Caco-2 (cell line): Measurements from ENCODE around the gene ANKLE1. TPM values are rescaled to one million over a fixed set of nuclear protein-coding genes. Genes with fewer than 3 reads are reported as not detected.
A peak's percentile ranks its signal among the peaks of the same experiment; 100 is the strongest.

ENCODE experiments used
- BruUV-seq: library from RNA; stranded (reverse); fragments of 400-500 nt; replicated peaks from 2 replicates; lab custom pipeline; 2021; lab: Mats Ljungman, UMichigan
- CTCF ChIA-PET: fragments of 300-600 bp; sonication (Branson Sonifier 250); formaldehyde crosslinking; loops from one replicate; lab custom pipeline; 2022; ENCODE audit warnings: antibody characterized with exemption; lab: Charles Lee
- POLR2A ChIA-PET: fragments of 300-600 bp; sonication (Branson Sonifier 250); formaldehyde crosslinking; loops from one replicate; lab custom pipeline; 2022; ENCODE audit warnings: antibody characterized with exemption; lab: Charles Lee
- DNase-seq, 2 experiments: peaks; one replicate each; pipeline versions ENCODE4 v3.0.0 to v3.0.0-alpha.2; 2020 to 2022
- H3K27me3 ChIP-seq: replicated peaks from 2 replicates; pipeline ENCODE4 v1.6.0; 2011; ENCODE audit warnings: low read length; ENCODE audit not compliant: control insufficient read depth, insufficient read depth
- H3K36me3 ChIP-seq: 2 replicates; pipeline ENCODE4 v1.5.1; 2011; ENCODE audit warnings: low read length; ENCODE audit not compliant: control insufficient read depth, insufficient read depth
- H3K4me1 ChIP-seq: fragments of 250-450 bp; sonication (Bioruptor Pico); 2 replicates; pipeline ENCODE4 v1.5.1; 2020; ENCODE audit warnings: mild to moderate bottlenecking
- H3K4me3 ChIP-seq: 2 replicates; pipeline ENCODE4 v1.5.1; 2011; ENCODE audit warnings: low read depth, mild to moderate bottlenecking, control low read depth, low read length
- H3K9me3 ChIP-seq: fragments of 250-450 bp; sonication (Bioruptor Pico); 2 replicates; pipeline ENCODE4 v1.5.1; 2020; ENCODE audit warnings: mild to moderate bottlenecking, moderate library complexity
- H3K27ac Mint-ChIP-seq: one replicate; pipeline ENCODE4 v1.8.0; 2022; ENCODE audit warnings: mixed read lengths; ENCODE audit not compliant: unreplicated experiment
- H3K27me3 Mint-ChIP-seq: one replicate; pipeline ENCODE4 v1.8.0; 2022; ENCODE audit warnings: mixed read lengths; ENCODE audit not compliant: insufficient read depth, unreplicated experiment
- H3K36me3 Mint-ChIP-seq: one replicate; pipeline ENCODE4 v1.8.0; 2022; ENCODE audit warnings: mild to moderate bottlenecking, mixed read lengths; ENCODE audit not compliant: insufficient read depth, unreplicated experiment
- H3K4me1 Mint-ChIP-seq: one replicate; pipeline ENCODE4 v1.8.0; 2022; ENCODE audit warnings: low read depth, mixed read lengths; ENCODE audit not compliant: unreplicated experiment
- H3K4me3 Mint-ChIP-seq: one replicate; pipeline ENCODE4 v1.8.0; 2022; ENCODE audit warnings: mild to moderate bottlenecking, moderate library complexity, mixed read lengths; ENCODE audit not compliant: unreplicated experiment
- H3K9me3 Mint-ChIP-seq: one replicate; pipeline ENCODE4 v1.8.0; 2022; ENCODE audit warnings: mixed read lengths; ENCODE audit not compliant: unreplicated experiment
- intact Hi-C: fragments of 100-400 bp; cut with micrococcal nuclease; formaldehyde crosslinking; loops from one replicate; pipeline ENCODE4 v1.10.0; 2022; ENCODE audit not compliant: unreplicated experiment
- total RNA-seq: library from RNA; stranded (reverse); gene quantifications from 2 replicates; pipeline ENCODE4 v1.2.3, GENCODE V29; 2022
- TF ChIP-seq, protein P1 (sequence below), 2 experiments: fragments of 200-600 bp in 1 of 2; IDR thresholded peaks; 1 replicate in 1 of 2; 2 replicates in 1 of 2; pipeline versions ENCODE4 v1.5.1 to v1.8.0; 2011 to 2022; ENCODE audit warnings: antibody characterized with exemption in 1 of 2, control low read depth in 1 of 2, inconsistent platforms in 1 of 2, low read depth in 1 of 2, low read length in 1 of 2, mild to moderate bottlenecking in 1 of 2, moderate library complexity in 1 of 2; ENCODE audit not compliant: insufficient read depth in 1 of 2, severe bottlenecking in 1 of 2, unreplicated experiment in 1 of 2

Gene ANKLE1
- total RNA-seq, 1 experiment from 2014 or later = 14.3 TPM

DNA sequence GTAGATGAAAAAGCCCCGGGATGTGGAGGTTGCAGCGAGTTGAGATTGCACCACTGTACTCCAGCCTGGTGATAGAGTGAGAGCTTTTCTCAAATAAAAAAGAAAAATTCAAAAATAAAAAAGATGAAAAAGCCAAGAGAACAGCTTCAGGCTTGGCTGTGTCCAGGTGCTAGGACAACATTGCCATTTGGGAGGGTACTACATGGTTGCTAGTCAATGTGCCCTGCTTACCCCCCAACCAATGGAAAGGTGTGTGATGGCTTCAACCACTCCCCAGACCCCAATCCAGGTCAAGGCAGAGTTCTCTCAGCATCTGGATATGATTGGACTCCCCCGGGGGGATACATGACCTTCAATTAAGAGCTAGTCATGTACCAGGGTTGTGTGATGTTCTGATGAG, 2.3 kb upstream of the ANKLE1 start:
- DNase-seq = no peak
- no peaks in the 10 kb centered on the region; the same call in 1 of the 2 replicates for H3K36me3 ChIP-seq
- no TSS peak for BruUV-seq
- Mint-ChIP-seq H3K27me3 (no peaks in the 10 kb centered on the region), H3K36me3 (peaks cover 54% of the 10 kb centered on the region), H3K4me3 (no peak overlapping the region), H3K9me3 (no peaks in the 10 kb centered on the region), H3K4me1 (no peaks in the 10 kb centered on the region), H3K27ac (no peak overlapping the region)
- TF ChIP-seq, protein P1, sequence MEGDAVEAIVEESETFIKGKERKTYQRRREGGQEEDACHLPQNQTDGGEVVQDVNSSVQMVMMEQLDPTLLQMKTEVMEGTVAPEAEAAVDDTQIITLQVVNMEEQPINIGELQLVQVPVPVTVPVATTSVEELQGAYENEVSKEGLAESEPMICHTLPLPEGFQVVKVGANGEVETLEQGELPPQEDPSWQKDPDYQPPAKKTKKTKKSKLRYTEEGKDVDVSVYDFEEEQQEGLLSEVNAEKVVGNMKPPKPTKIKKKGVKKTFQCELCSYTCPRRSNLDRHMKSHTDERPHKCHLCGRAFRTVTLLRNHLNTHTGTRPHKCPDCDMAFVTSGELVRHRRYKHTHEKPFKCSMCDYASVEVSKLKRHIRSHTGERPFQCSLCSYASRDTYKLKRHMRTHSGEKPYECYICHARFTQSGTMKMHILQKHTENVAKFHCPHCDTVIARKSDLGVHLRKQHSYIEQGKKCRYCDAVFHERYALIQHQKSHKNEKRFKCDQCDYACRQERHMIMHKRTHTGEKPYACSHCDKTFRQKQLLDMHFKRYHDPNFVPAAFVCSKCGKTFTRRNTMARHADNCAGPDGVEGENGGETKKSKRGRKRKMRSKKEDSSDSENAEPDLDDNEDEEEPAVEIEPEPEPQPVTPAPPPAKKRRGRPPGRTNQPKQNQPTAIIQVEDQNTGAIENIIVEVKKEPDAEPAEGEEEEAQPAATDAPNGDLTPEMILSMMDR (IDR thresholded peaks at IDR 0.05; ENCODE audit: insufficient read depth in 1 of 2, low read depth in 1 of 2, low read length in 1 of 2, severe bottlenecking in 1 of 2, unreplicated experiment in 1 of 2) = no peak
- intact Hi-C loops = no loop called here
- H3K4me1 ChIP-seq = no peaks in the 10 kb centered on the region
- POLR2A ChIA-PET = interaction anchor here (0.6 kb wide), 1 partner anchor 32 kb away, joined by 3 read pairs; no protein-coding TSS in a partner anchor
- H3K27me3 ChIP-seq = no peaks in the 10 kb centered on the region
- no peak overlapping the region for H3K4me3 ChIP-seq
- CTCF ChIA-PET = no interaction called here
- no peaks in the 10 kb centered on the region for H3K9me3 ChIP-seq

DNA sequence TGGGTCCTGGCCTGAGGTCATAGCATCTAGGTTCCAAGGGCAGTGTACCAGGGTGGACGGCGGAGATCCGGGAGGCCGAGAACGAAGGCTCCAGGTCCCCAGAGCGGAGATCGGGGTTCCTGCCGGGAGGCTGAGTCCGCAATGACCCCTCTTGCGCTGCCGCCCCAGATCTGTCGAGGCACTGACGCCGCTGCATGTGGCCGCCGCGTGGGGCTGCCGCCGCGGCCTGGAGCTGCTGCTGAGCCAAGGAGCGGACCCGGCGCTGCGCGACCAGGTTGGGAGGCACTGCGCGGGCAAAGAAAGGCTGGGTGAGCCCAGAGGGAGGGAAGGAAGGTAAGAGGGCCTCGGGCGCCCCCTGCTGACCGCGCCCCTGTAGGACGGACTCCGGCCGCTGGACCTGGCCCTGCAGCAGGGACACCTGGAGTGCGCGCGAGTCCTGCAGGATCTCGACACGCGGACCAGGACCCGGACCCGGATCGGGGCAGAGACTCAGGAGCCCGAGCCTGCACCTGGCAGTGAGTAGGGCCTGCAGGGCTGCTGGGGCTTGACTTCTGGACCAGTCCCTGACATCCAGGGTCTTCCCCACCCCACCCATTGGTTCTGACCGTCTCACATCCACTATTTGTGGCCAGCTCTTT, 906 bp downstream of the ANKLE1 start:
- intact Hi-C loops = loop anchor here (1.0 to 5.0 kb wide), 5 partner anchors 16 to 216 kb away; partner anchors contain the start of genes BABAM1, NR2F6 and OCEL1
- Mint-ChIP-seq H3K27me3 (no peaks in the 10 kb centered on the region), H3K4me1 (peaks cover 5% of the 10 kb centered on the region), H3K27ac (peak overlapping the region; percentile 79), H3K4me3 (peak overlapping the region; percentile 85), H3K9me3 (no peaks in the 10 kb centered on the region), H3K36me3 (peaks cover 32% of the 10 kb centered on the region)
- no peaks in the 10 kb centered on the region for H3K9me3 ChIP-seq
- no peaks in the 10 kb centered on the region; the same call in 1 of the 2 replicates for H3K36me3 ChIP-seq
- H3K4me3 ChIP-seq = peak overlapping the region; percentile 62
- BruUV-seq = no TSS peak
- CTCF ChIA-PET = interaction anchor here (0.6 to 2.3 kb wide), 12 partner anchors 16 to 862 kb away, joined by 3 to 15 read pairs (median 4); partner anchors contain the start of genes BABAM1, MRPL34 and USE1
- H3K27me3 ChIP-seq = no peaks in the 10 kb centered on the region
- POLR2A ChIA-PET = interaction anchor here (0.6 to 1.0 kb wide), 2 partner anchors 16 to 43 kb away, joined by 3 read pairs; no protein-coding TSS in a partner anchor
- TF ChIP-seq, protein P1 (IDR thresholded peaks at IDR 0.05; ENCODE audit: insufficient read depth in 1 of 2, low read depth in 1 of 2, low read length in 1 of 2, severe bottlenecking in 1 of 2, unreplicated experiment in 1 of 2) = peak; percentile 88 to 93
- DNase-seq = peak; percentile 90 to 93
- H3K4me1 ChIP-seq = peaks cover 11% of the 10 kb centered on the region; the same call in 1 of the 2 replicates

DNA sequence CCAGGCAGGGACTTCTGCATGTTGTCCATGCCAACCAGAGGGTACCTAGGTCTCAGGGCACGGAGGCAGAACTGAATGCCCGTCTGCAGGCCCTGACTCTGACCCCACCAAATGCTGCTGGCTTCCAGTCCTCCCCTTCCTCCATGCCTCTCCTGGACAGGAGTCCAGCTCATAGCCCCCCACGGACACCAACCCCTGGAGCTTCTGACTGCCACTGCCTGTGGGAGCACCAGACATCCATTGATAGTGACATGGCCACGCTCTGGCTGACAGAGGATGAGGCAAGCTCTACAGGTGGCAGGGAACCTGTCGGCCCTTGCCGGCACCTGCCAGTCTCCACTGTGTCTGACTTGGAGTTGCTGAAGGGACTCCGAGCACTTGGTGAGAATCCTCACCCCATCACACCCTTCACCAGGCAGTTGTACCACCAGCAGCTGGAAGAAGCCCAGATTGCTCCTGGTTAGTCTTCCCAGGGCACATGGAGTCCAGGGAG, 1.8 kb downstream of the ANKLE1 start:
- BruUV-seq = TSS peak; percentile 8
- no peaks in the 10 kb centered on the region for H3K27me3 Mint-ChIP-seq
- peaks cover 26% of the 10 kb centered on the region for H3K36me3 Mint-ChIP-seq
- Histone ChIP-seq H3K4me3 (no peak overlapping the region), H3K27me3 (no peaks in the 10 kb centered on the region), H3K9me3 (no peaks in the 10 kb centered on the region), H3K36me3 (no peaks in the 10 kb centered on the region; the same call in 1 of the 2 replicates), H3K4me1 (peaks cover 11% of the 10 kb centered on the region; the same call in 1 of the 2 replicates)
- no peak for DNase-seq
- TF ChIP-seq, protein P1 (IDR thresholded peaks at IDR 0.05; ENCODE audit: insufficient read depth in 1 of 2, low read depth in 1 of 2, low read length in 1 of 2, severe bottlenecking in 1 of 2, unreplicated experiment in 1 of 2) = no peak
- H3K27ac Mint-ChIP-seq = no peak overlapping the region
- H3K9me3 Mint-ChIP-seq = no peaks in the 10 kb centered on the region
- ChIA-PET CTCF (interaction anchor here (0.6 to 2.3 kb wide), 4 partner anchors 17 to 480 kb away, joined by 3 to 15 read pairs (median 4); partner anchors contain the start of genes BABAM1 and MRPL34), POLR2A (no interaction called here)
- intact Hi-C loops = loop anchor here (2.0 to 5.0 kb wide), 3 partner anchors 17 to 217 kb away; partner anchors contain the start of genes BABAM1 and NR2F6
- peaks cover 5% of the 10 kb centered on the region for H3K4me1 Mint-ChIP-seq
- no peak overlapping the region for H3K4me3 Mint-ChIP-seq
